ENCODE measurements around the gene ARHGEF6. TPM values are rescaled to one million over a fixed set of nuclear protein-coding genes. Genes with fewer than 3 reads are reported as not detected.
A peak's percentile ranks its signal among the peaks of the same experiment; 100 is the strongest.

Gene ARHGEF6
- total RNA-seq, 2 donors from 2014 or later, result 2.7 to 5.7 TPM

GRCh38 chrX:136718091-136718490 lies 62.6 kb downstream of the ARHGEF6 start:
- H3K27me3 ChIP-seq, result no peaks in the 10 kb centered on the region
- H3K36me3 ChIP-seq, result no peaks in the 10 kb centered on the region
- intact Hi-C loops (cut with DNase I), result no loop called here
- H3K4me3 ChIP-seq, result no peak overlapping the region
- H3K9ac ChIP-seq (ENCODE audit: low read depth in 2 of 2, low read length in 2 of 2), result no peak overlapping the region
- DNase-seq, result no peak
- H3K27ac ChIP-seq, result no peak overlapping the region
- TF ChIP-seq CTCF (IDR thresholded peaks at IDR 0.05), result no peak
- no peaks in the 10 kb centered on the region for H3K4me1 ChIP-seq
- H3K9me3 ChIP-seq, result no peaks in the 10 kb centered on the region

GRCh38 chrX:136714626-136715599 lies 65.8 kb downstream of the ARHGEF6 start:
- no peaks in the 10 kb centered on the region for H3K27me3 ChIP-seq
- H3K27ac ChIP-seq, result no peak overlapping the region
- intact Hi-C loops (cut with DNase I), result no loop called here
- H3K4me1 ChIP-seq, result no peaks in the 10 kb centered on the region
- no peaks in the 10 kb centered on the region for H3K9me3 ChIP-seq
- no peak for DNase-seq
- no peak overlapping the region for H3K4me3 ChIP-seq
- H3K9ac ChIP-seq (ENCODE audit: low read depth in 2 of 2, low read length in 2 of 2), result no peak overlapping the region
- no peak for TF ChIP-seq CTCF (IDR thresholded peaks at IDR 0.05)
- H3K36me3 ChIP-seq, result no peaks in the 10 kb centered on the region

DNA sequence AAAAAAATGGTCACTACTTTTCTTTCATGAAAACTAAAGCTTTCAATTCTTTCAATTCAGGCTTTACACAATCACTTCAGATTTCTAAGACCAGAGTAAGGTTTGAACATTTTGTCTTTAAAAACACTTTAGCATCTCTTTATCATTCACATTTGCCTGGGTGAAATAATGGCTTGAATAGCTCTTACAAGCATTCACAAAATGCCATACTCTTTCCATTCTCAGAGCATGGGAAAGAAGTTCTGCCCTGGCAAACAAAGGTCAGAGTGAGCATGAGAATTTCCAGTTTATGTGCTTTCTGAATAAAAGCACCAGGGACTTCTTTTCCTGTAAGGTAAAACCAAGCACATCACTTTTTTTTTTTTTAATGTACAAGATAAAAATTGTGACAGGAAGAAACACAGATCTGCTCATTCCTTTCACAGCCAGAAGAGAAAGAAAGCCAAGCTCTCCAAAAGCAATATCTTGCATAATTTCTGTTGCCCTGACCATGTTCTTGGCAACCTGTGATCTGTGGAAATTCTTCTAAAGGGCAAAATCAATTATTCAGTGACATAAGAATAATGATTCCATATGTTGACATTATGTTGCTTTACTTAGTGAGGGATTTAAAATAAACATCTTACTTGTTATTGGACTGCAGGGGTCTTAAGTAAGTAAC lies 68.0 kb downstream of the ARHGEF6 start:
- intact Hi-C loops (cut with DNase I), result no loop called here
- DNase-seq, result no peak
- Histone ChIP-seq H3K27me3 (no peaks in the 10 kb centered on the region), H3K27ac (no peak overlapping the region), H3K4me3 (no peak overlapping the region), H3K4me1 (no peaks in the 10 kb centered on the region), H3K9ac (ENCODE audit: low read depth in 2 of 2, low read length in 2 of 2) (no peak overlapping the region), H3K36me3 (no peaks in the 10 kb centered on the region), H3K9me3 (no peaks in the 10 kb centered on the region)
- TF ChIP-seq CTCF (IDR thresholded peaks at IDR 0.05), result no peak

GRCh38 chrX:136711147-136711546 lies 69.6 kb downstream of the ARHGEF6 start:
- DNase-seq, result peak; percentile 27
- H3K27ac ChIP-seq, result no peak overlapping the region
- no peak overlapping the region for H3K9ac ChIP-seq (ENCODE audit: low read depth in 2 of 2, low read length in 2 of 2)
- intact Hi-C loops (cut with DNase I), result no loop called here
- no peaks in the 10 kb centered on the region for H3K9me3 ChIP-seq
- peak; percentile 19 for TF ChIP-seq CTCF (IDR thresholded peaks at IDR 0.05)
- H3K4me1 ChIP-seq, result no peaks in the 10 kb centered on the region
- H3K4me3 ChIP-seq, result no peak overlapping the region
- H3K27me3 ChIP-seq, result no peaks in the 10 kb centered on the region
- H3K36me3 ChIP-seq, result no peaks in the 10 kb centered on the region

DNA sequence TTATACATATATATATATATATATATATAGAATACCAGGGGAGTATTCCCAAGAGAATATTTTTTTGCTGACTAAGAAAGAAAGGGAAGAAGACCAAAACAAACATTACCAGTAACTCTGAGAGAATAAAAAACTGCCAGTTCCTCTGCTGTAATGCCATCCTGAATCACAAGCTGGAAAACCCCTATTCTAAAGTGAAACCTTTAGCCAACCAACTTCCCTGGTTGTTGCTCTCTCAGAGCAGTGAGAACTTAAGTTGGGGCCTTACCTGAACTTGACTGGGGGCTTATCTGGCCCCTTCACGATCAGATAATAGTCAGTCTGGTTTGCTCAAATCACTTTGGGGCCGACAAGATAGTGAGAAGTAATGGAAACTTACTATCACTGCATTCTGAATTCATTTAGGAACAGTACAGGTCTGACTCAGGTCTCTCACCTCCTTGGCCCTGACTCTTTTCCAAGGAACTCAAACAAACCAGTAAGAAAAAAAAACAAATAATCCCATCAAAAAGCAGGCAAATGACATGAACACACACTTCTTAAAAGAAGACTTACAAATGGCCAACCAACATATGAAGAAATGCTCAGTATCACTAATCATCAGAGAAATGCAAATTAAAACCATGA lies 70.3 kb downstream of the ARHGEF6 start:
- H3K36me3 ChIP-seq, result no peaks in the 10 kb centered on the region
- TF ChIP-seq CTCF (IDR thresholded peaks at IDR 0.05), result no peak
- H3K4me1 ChIP-seq, result no peaks in the 10 kb centered on the region
- no peak overlapping the region for H3K4me3 ChIP-seq
- H3K9me3 ChIP-seq, result no peaks in the 10 kb centered on the region
- no peak overlapping the region for H3K27ac ChIP-seq
- no peak for DNase-seq
- H3K9ac ChIP-seq (ENCODE audit: low read depth in 2 of 2, low read length in 2 of 2), result no peak overlapping the region
- intact Hi-C loops (cut with DNase I), result no loop called here
- H3K27me3 ChIP-seq, result no peaks in the 10 kb centered on the region

All from colonic mucosa (tissue), 4 donors.